Liver (tissue), 3 donors: ENCODE data around the gene EXOC3L1.

ENCODE experiments used
- EGR1 ChIP-seq, 2 donors: IDR thresholded peaks; 2 replicates each; pipeline ENCODE4 v1.6.1; 2016 to 2018; ENCODE audit warnings: antibody characterized with exemption in 2 of 2, low read depth in 2 of 2
- GABPA ChIP-seq, 2 donors: IDR thresholded peaks in 1 of 2; conservative IDR thresholded peaks in 1 of 2; 2 replicates each; pipeline ENCODE4 v1.6.1; 2016; ENCODE audit warnings: antibody characterized with exemption in 2 of 2, mild to moderate bottlenecking in 1 of 2, moderate library complexity in 1 of 2
- JUND ChIP-seq, 2 donors: IDR thresholded peaks; 2 replicates each; pipeline ENCODE4 v1.6.1; 2016; ENCODE audit warnings: antibody characterized with exemption in 2 of 2
- TAF1 ChIP-seq: conservative IDR thresholded peaks from 2 replicates; pipeline ENCODE4 v1.6.1; 2016; ENCODE audit warnings: antibody characterized with exemption, mild to moderate bottlenecking
- TF ChIP-seq, protein P1 (sequence below): fragments of 150-350 bp; IDR thresholded peaks from 2 replicates; pipeline ENCODE4 v1.5.1; 2017; ENCODE audit warnings: improper control_type of control experiment, low read depth, low read length; ENCODE audit not compliant: missing input control
- TF ChIP-seq, protein P2 (sequence below): IDR thresholded peaks from 2 replicates; pipeline ENCODE4 v1.6.1; 2016; ENCODE audit warnings: antibody characterized with exemption
- donor health status: healthy.
- donor health status: healthy.

DNA sequence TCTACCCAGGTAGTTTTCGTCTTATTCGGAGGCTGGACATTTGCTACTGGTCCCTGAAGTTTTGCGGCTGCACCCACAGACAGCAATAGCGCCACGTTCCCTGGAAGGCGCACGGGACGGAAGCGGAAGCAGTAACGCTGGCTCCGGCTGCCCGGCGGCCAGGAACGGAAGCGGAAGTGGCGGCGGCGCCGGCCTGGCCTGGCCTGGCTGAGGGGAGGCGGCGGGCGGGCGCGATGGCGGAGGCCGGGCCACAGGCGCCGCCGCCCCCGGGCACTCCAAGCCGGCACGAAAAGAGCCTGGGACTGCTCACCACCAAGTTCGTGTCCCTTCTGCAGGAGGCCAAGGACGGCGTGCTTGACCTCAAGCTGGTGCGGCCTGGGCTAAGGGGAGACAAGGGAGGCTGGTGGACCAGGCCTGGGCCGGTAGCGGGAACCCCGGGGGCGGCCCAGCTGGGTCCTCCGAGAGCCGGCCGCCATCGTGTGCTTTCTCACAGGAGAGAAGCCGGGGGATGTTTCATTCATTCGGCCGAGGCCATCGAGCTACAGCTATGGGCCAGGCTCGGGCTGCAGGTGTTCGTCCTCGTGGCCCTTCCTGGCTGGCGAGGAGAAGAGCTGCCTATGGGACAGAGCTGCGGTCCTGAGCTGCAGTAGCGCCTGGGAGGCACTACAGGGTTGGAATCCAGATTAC is 2.2 kb upstream of the EXOC3L1 start, which contains the start of gene E2F4:
- TF ChIP-seq, protein P1, sequence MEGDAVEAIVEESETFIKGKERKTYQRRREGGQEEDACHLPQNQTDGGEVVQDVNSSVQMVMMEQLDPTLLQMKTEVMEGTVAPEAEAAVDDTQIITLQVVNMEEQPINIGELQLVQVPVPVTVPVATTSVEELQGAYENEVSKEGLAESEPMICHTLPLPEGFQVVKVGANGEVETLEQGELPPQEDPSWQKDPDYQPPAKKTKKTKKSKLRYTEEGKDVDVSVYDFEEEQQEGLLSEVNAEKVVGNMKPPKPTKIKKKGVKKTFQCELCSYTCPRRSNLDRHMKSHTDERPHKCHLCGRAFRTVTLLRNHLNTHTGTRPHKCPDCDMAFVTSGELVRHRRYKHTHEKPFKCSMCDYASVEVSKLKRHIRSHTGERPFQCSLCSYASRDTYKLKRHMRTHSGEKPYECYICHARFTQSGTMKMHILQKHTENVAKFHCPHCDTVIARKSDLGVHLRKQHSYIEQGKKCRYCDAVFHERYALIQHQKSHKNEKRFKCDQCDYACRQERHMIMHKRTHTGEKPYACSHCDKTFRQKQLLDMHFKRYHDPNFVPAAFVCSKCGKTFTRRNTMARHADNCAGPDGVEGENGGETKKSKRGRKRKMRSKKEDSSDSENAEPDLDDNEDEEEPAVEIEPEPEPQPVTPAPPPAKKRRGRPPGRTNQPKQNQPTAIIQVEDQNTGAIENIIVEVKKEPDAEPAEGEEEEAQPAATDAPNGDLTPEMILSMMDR, result peak; percentile 2
- TF ChIP-seq GABPA (IDR thresholded peaks at IDR 0.05 in 1 of 2, conservative IDR thresholded peaks at IDR 0.05 in 1 of 2) (peak; percentile 85 to 95), JUND (IDR thresholded peaks at IDR 0.05) (no peak), TAF1 (no peak), EGR1 (IDR thresholded peaks at IDR 0.05; ENCODE audit: low read depth in 2 of 2) (peak; percentile 84 to 86)
- TF ChIP-seq, protein P2, sequence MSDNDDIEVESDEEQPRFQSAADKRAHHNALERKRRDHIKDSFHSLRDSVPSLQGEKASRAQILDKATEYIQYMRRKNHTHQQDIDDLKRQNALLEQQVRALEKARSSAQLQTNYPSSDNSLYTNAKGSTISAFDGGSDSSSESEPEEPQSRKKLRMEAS, result no peak
